Muscle of leg (tissue), 11 donors: ENCODE measurements around the gene CCDC97. TPM values are rescaled to one million over a fixed set of nuclear protein-coding genes. Genes with fewer than 3 reads are reported as not detected.
"Not testable (repeated sequence)": the region's sequence is repeated elsewhere in the genome, so short reads cannot be mapped to it uniquely, and the experiment has no call there.

ENCODE experiments used
- DNase-seq: peaks from one replicate; pipeline ENCODE4 v3.0.0; 2013
- H3K27ac ChIP-seq: one replicate; pipeline ENCODE4 v1.5.1; 2013; ENCODE audit warnings: mild to moderate bottlenecking, low read length, control low read depth
- H3K27me3 ChIP-seq: one replicate; pipeline ENCODE4 v1.6.1; 2013; ENCODE audit warnings: low read length; ENCODE audit not compliant: control insufficient read depth, insufficient read depth
- H3K36me3 ChIP-seq: one replicate; pipeline ENCODE4 v1.6.1; 2013; ENCODE audit warnings: low read length; ENCODE audit not compliant: control insufficient read depth, insufficient read depth
- H3K4me1 ChIP-seq: one replicate; pipeline ENCODE4 v1.6.1; 2013; ENCODE audit warnings: low read length; ENCODE audit not compliant: control insufficient read depth, insufficient read depth
- H3K4me3 ChIP-seq: one replicate; pipeline ENCODE4 v1.5.1; 2013; ENCODE audit warnings: low read length, control low read depth
- H3K9me3 ChIP-seq: replicated peaks from 2 replicates; pipeline ENCODE4 v1.6.1; 2013; ENCODE audit warnings: low read depth, low read length; ENCODE audit not compliant: control insufficient read depth
- WGBS: methylation state at CpG from one replicate; pipeline ENCODE4 v1.1.5; 2013; ENCODE audit warnings: missing lambda C conversion rate; ENCODE audit not compliant: insufficient coverage; 5-methylcytosine and 5-hydroxymethylcytosine counted together
- polyA plus RNA-seq, 8 donors: library from polyadenylated mRNA; unstranded; fragments of 120-200 nt; gene quantifications; one replicate each; pipeline versions ENCODE4 v1.2.1 to v1.2.3, GENCODE V29; 2013; ENCODE audit warnings: inconsistent platforms in 1 of 8, low replicate concordance in 1 of 8; ENCODE audit not compliant: insufficient read length in 8 of 8, insufficient read depth in 1 of 8
- total RNA-seq: library from RNA; stranded (reverse); fragments of 120-200 nt; gene quantifications from one replicate; pipeline ENCODE4 v1.2.4, GENCODE V29; 2013

Gene CCDC97
- total and polyA plus RNA-seq, 9 donors, result 14.4 to 38.5 (median 35.3) TPM

GRCh38 chr19:41269571-41269970 is 40.4 kb upstream of the CCDC97 start:
- 90% methylated on average over 2 of the region's 5 CpGs for WGBS
- H3K4me1 ChIP-seq, result peaks cover 26% of the 10 kb centered on the region
- peaks cover 73% of the 10 kb centered on the region for H3K36me3 ChIP-seq
- H3K27me3 ChIP-seq, result no peaks in the 10 kb centered on the region
- H3K9me3 ChIP-seq, result no peaks in the 10 kb centered on the region
- no peak overlapping the region for H3K27ac ChIP-seq
- DNase-seq, result no peak
- H3K4me3 ChIP-seq, result no peak overlapping the region

GRCh38 chr19:41273076-41273475 is 36.9 kb upstream of the CCDC97 start:
- 71% methylated on average over 2 of the region's 6 CpGs for WGBS
- Histone ChIP-seq H3K27me3 (no peaks in the 10 kb centered on the region), H3K9me3 (no peaks in the 10 kb centered on the region), H3K4me1 (no peaks in the 10 kb centered on the region), H3K4me3 (no peak overlapping the region), H3K36me3 (peaks cover 89% of the 10 kb centered on the region), H3K27ac (no peak overlapping the region)
- no peak for DNase-seq

GRCh38 chr19:41274802-41275201 is 35.2 kb upstream of the CCDC97 start:
- no peaks in the 10 kb centered on the region for H3K27me3 ChIP-seq
- H3K27ac ChIP-seq, result no peak overlapping the region
- no peak overlapping the region for H3K4me3 ChIP-seq
- WGBS, result 97% methylated on average over 4 of the region's 5 CpGs
- no peaks in the 10 kb centered on the region for H3K4me1 ChIP-seq
- H3K9me3 ChIP-seq, result no peaks in the 10 kb centered on the region
- no peak for DNase-seq
- peaks cover 85% of the 10 kb centered on the region for H3K36me3 ChIP-seq

GRCh38 chr19:41276231-41276630 is 33.7 kb upstream of the CCDC97 start:
- no peaks in the 10 kb centered on the region for H3K27me3 ChIP-seq
- no peak overlapping the region for H3K4me3 ChIP-seq
- DNase-seq, result no peak
- no peaks in the 10 kb centered on the region for H3K4me1 ChIP-seq
- 89% methylated on average over 3 of the region's 3 CpGs for whole genome bisulfite sequencing
- no peaks in the 10 kb centered on the region for H3K9me3 ChIP-seq
- H3K27ac ChIP-seq, result no peak overlapping the region
- H3K36me3 ChIP-seq, result peaks cover 88% of the 10 kb centered on the region

GRCh38 chr19:41278478-41278877 is 31.5 kb upstream of the CCDC97 start:
- 93% methylated on average over 1 of the region's 2 CpGs for WGBS
- Histone ChIP-seq H3K9me3 (no peaks in the 10 kb centered on the region), H3K4me1 (no peaks in the 10 kb centered on the region), H3K4me3 (no peak overlapping the region), H3K27ac (no peak overlapping the region), H3K36me3 (peaks cover 76% of the 10 kb centered on the region), H3K27me3 (no peaks in the 10 kb centered on the region)
- DNase-seq, result no peak

- no peaks in the 10 kb centered on the region for H3K9me3 ChIP-seq
These were observed 21.1 kb upstream of the CCDC97 start for GRCh38 chr19:41288673-41289530.

GRCh38 chr19:41289814-41290213 is 20.2 kb upstream of the CCDC97 start:
- not testable (repeated sequence) for DNase-seq, H3K27ac ChIP-seq, H3K9me3 ChIP-seq, H3K27me3 ChIP-seq, H3K4me3 ChIP-seq, H3K4me1 ChIP-seq
- peaks cover 82% of the 10 kb centered on the region for H3K36me3 ChIP-seq
- WGBS, result 88% methylated on average over 4 of the region's 8 CpGs

More at GRCh38 chr19:41288673-41289530, 21.1 kb upstream of the CCDC97 start:
- Histone ChIP-seq H3K4me3 (no peak overlapping the region), H3K27me3 (no peaks in the 10 kb centered on the region), H3K27ac (no peak overlapping the region), H3K36me3 (peaks cover 82% of the 10 kb centered on the region), H3K4me1 (no peaks in the 10 kb centered on the region)
- no peak for DNase-seq
- no CpG with 5 or more reads among the region's 3 CpGs for WGBS

- peaks cover 90% of the 10 kb centered on the region for H3K36me3 ChIP-seq
These were observed 15.6 kb upstream of the CCDC97 start for GRCh38 chr19:41294393-41294792.

GRCh38 chr19:41295499-41295898 is 14.5 kb upstream of the CCDC97 start:
- Histone ChIP-seq H3K27ac (no peak overlapping the region), H3K4me1 (peaks cover 45% of the 10 kb centered on the region), H3K4me3 (no peak overlapping the region), H3K27me3 (no peaks in the 10 kb centered on the region), H3K9me3 (no peaks in the 10 kb centered on the region), H3K36me3 (peaks cover 87% of the 10 kb centered on the region)
- WGBS, result 91% methylated on average over 5 of the region's 6 CpGs
- DNase-seq, result no peak

More at GRCh38 chr19:41294393-41294792, 15.6 kb upstream of the CCDC97 start:
- 98% methylated on average over 6 of the region's 10 CpGs for WGBS
- H3K27ac ChIP-seq, result no peak overlapping the region
- no peaks in the 10 kb centered on the region for H3K27me3 ChIP-seq
- H3K9me3 ChIP-seq, result no peaks in the 10 kb centered on the region
- H3K4me3 ChIP-seq, result no peak overlapping the region
- peaks cover 34% of the 10 kb centered on the region for H3K4me1 ChIP-seq
- DNase-seq, result no peak

- no peak overlapping the region for H3K4me3 ChIP-seq
- peaks cover 48% of the 10 kb centered on the region for H3K4me1 ChIP-seq
- 88% methylated on average over 1 of the region's 2 CpGs for WGBS
These were observed 13.5 kb upstream of the CCDC97 start for GRCh38 chr19:41296433-41296871.

More at GRCh38 chr19:41296433-41296871, 13.5 kb upstream of the CCDC97 start:
- Histone ChIP-seq H3K9me3 (no peaks in the 10 kb centered on the region), H3K27ac (peak overlapping the region; percentile 100), H3K36me3 (peaks cover 88% of the 10 kb centered on the region), H3K27me3 (no peaks in the 10 kb centered on the region)
- no peak for DNase-seq
